Keratinocyte (primary cell): Measurements from ENCODE around the gene NNAT. TPM values are rescaled to one million over a fixed set of nuclear protein-coding genes. Genes with fewer than 3 reads are reported as not detected.
"Not testable (repeated sequence)": the region's sequence is repeated elsewhere in the genome, so short reads cannot be mapped to it uniquely, and the experiment has no call there.

Experiments used
- DNase-seq: peaks from one replicate; pipeline ENCODE4 v3.0.0-alpha.2; 2011; ENCODE audit warnings: low read depth, missing footprints, low spot score
- FAIRE-seq: peaks from 2 replicates; lab custom pipeline; 2011; peaks lifted over from hg19 to GRCh38; lab: Jason Lieb, UNC
- H2AFZ ChIP-seq: 2 replicates; pipeline ENCODE4 v1.6.0; 2012; ENCODE audit warnings: low read length, control low read depth, inconsistent platforms; ENCODE audit not compliant: control insufficient read depth
- H3K27ac ChIP-seq: 2 replicates; pipeline ENCODE4 v1.5.1; 2011; ENCODE audit warnings: low read length; ENCODE audit not compliant: control insufficient read depth, insufficient read depth
- H3K27me3 ChIP-seq: 3 replicates; pipeline ENCODE4 v1.6.0; 2011; ENCODE audit warnings: low read length; ENCODE audit not compliant: control insufficient read depth, insufficient read depth; ENCODE audit errors: extremely low read depth
- H3K36me3 ChIP-seq, 2 experiments: 2 replicates in 1 of 2; 3 replicates in 1 of 2; pipeline ENCODE4 v1.5.1; 2011; ENCODE audit warnings: low read length in 2 of 2, mild to moderate bottlenecking in 1 of 2; ENCODE audit not compliant: control insufficient read depth in 2 of 2, insufficient read depth in 2 of 2; ENCODE audit errors: extremely low read depth in 1 of 2
- H3K4me1 ChIP-seq: 3 replicates; pipeline ENCODE4 v1.5.1; 2011; ENCODE audit warnings: low read length; ENCODE audit not compliant: control insufficient read depth, insufficient read depth; ENCODE audit errors: extremely low read depth
- H3K4me2 ChIP-seq: 3 replicates; pipeline ENCODE4 v1.6.0; 2011; ENCODE audit warnings: low read depth, low read length; ENCODE audit not compliant: control insufficient read depth, insufficient read depth; ENCODE audit errors: extremely low read depth
- H3K4me3 ChIP-seq, 3 experiments: fragments of 200-600 bp in 1 of 3; sonication (generic) in 1 of 3; 2 replicates in 2 of 3; 3 replicates in 1 of 3; pipeline ENCODE4 v1.5.1; 2011 to 2016; ENCODE audit warnings: low read length in 3 of 3, mild to moderate bottlenecking in 3 of 3, control low read depth in 2 of 3, inconsistent platforms in 1 of 3, low read depth in 1 of 3, mixed read lengths in 1 of 3, mixed run types in 1 of 3, moderate library complexity in 1 of 3; ENCODE audit not compliant: control insufficient read depth in 2 of 3, insufficient read depth in 2 of 3; ENCODE audit errors: extremely low read depth in 1 of 3
- H3K79me2 ChIP-seq: 2 replicates; pipeline ENCODE4 v1.6.0; 2012; ENCODE audit warnings: low read length; ENCODE audit not compliant: control insufficient read depth, insufficient read depth
- H3K9ac ChIP-seq: 3 replicates; pipeline ENCODE4 v1.6.0; 2011; ENCODE audit warnings: low read length; ENCODE audit not compliant: control insufficient read depth, insufficient read depth; ENCODE audit errors: extremely low read depth
- H3K9me1 ChIP-seq: 3 replicates; pipeline ENCODE4 v1.6.0; 2011; ENCODE audit warnings: low read length; ENCODE audit not compliant: control insufficient read depth, insufficient read depth; ENCODE audit errors: extremely low read depth
- H3K9me3 ChIP-seq: 2 replicates; pipeline ENCODE4 v1.5.1; 2012; ENCODE audit warnings: low read depth, low read length; ENCODE audit not compliant: control insufficient read depth
- H4K20me1 ChIP-seq: 3 replicates; pipeline ENCODE4 v1.6.0; 2011; ENCODE audit warnings: low read length; ENCODE audit not compliant: control insufficient read depth, insufficient read depth; ENCODE audit errors: extremely low read depth
- EZH2 ChIP-seq: IDR thresholded peaks from one replicate; pipeline ENCODE4 v1.6.1; 2012; ENCODE audit warnings: inconsistent platforms, mild to moderate bottlenecking, low read length, moderate library complexity
- dilution Hi-C: fragments of 300-500 bp; cut with MboI; formaldehyde crosslinking; loops from one replicate; pipeline ENCODE4 v1.7.0; 2020; ENCODE audit warnings: low sequenced_read_pairs; ENCODE audit not compliant: extremely low pct_ligation_motif_present
- polyA plus RNA-seq, 5 experiments: library from polyadenylated mRNA; depleted of rRNA in 3 of 5; stranded (reverse) in 3 of 5; stranded (forward) in 1 of 5; unstranded in 1 of 5; fragments of >200 nt; gene quantifications; 1 replicate in 1 of 5; 2 replicates in 3 of 5; 3 replicates in 1 of 5; pipeline versions ENCODE4 v1.2.1 to v1.2.3, GENCODE V29; 2011 to 2012; ENCODE audit warnings: missing spikeins in 2 of 5, low read depth in 1 of 5, low replicate concordance in 1 of 5
- TF ChIP-seq, protein P1 (sequence below), 3 experiments: IDR thresholded peaks in 1 of 3; conservative IDR thresholded peaks in 1 of 3; optimal IDR thresholded peaks in 1 of 3; 2 replicates in 2 of 3; 3 replicates in 1 of 3; pipeline versions ENCODE3 to v1.5.1; 2011; ENCODE audit warnings: low read length in 3 of 3, mild to moderate bottlenecking in 3 of 3, moderate library complexity in 2 of 3, control low read depth in 1 of 3, inconsistent platforms in 1 of 3; ENCODE audit not compliant: insufficient read depth in 2 of 3; ENCODE audit errors: extremely low read depth in 1 of 3

NNAT gene
- polyA plus RNA-seq, 1 donor (not counting 4 experiments of a cell fraction or from before 2014, with no cell fraction given): 0.79 TPM

DNA sequence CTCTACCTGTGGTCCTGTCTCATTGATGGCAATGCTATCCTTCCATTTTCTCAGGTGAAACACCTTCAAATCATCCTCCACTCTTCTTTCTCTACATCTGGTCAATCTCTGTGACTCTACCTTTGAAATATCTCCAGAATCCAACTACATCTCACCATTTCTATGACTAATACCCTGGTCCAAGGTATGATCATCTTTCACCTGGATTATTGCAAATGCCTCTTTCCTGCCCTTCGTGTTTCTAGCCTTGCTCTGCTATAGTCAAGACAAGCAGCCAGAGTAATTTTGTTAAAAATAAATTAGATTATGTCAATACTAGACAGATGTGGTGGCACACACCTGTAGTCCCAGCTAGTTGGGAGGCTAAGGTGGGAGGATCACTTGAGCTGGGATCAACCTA lies 24.5 kb downstream of the NNAT start:
- FAIRE-seq (no peak), DNase-seq (no peak)
- no peaks in the 10 kb centered on the region for H4K20me1 ChIP-seq
- peaks cover 7% of the 10 kb centered on the region for H3K27me3 ChIP-seq
- H2AFZ ChIP-seq: no peak overlapping the region
- no peak for TF ChIP-seq EZH2
- TF ChIP-seq, protein P1, sequence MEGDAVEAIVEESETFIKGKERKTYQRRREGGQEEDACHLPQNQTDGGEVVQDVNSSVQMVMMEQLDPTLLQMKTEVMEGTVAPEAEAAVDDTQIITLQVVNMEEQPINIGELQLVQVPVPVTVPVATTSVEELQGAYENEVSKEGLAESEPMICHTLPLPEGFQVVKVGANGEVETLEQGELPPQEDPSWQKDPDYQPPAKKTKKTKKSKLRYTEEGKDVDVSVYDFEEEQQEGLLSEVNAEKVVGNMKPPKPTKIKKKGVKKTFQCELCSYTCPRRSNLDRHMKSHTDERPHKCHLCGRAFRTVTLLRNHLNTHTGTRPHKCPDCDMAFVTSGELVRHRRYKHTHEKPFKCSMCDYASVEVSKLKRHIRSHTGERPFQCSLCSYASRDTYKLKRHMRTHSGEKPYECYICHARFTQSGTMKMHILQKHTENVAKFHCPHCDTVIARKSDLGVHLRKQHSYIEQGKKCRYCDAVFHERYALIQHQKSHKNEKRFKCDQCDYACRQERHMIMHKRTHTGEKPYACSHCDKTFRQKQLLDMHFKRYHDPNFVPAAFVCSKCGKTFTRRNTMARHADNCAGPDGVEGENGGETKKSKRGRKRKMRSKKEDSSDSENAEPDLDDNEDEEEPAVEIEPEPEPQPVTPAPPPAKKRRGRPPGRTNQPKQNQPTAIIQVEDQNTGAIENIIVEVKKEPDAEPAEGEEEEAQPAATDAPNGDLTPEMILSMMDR (optimal IDR thresholded peaks at IDR 0.05 in 1 of 3, IDR thresholded peaks at IDR 0.05 in 1 of 3, conservative IDR thresholded peaks at IDR 0.05 in 1 of 3; ENCODE audit: extremely low read depth in 1 of 3, insufficient read depth in 2 of 3, low read length in 3 of 3): no peak
- no peaks in the 10 kb centered on the region for H3K36me3 ChIP-seq
- no peak overlapping the region for H3K9ac ChIP-seq
- no peaks in the 10 kb centered on the region for H3K4me1 ChIP-seq
- H3K9me3 ChIP-seq: no peaks in the 10 kb centered on the region
- H3K9me1 ChIP-seq: no peaks in the 10 kb centered on the region
- H3K27ac ChIP-seq: no peak overlapping the region
- no peak overlapping the region for H3K4me3 ChIP-seq
- H3K79me2 ChIP-seq: no peaks in the 10 kb centered on the region
- H3K4me2 ChIP-seq: no peak overlapping the region
- dilution Hi-C loops: no loop called here

GRCh38 chr20:37547912-37548311 lies 26.9 kb downstream of the NNAT start:
- FAIRE-seq (no peak), DNase-seq (no peak)
- no peaks in the 10 kb centered on the region for H3K36me3 ChIP-seq
- H3K4me2 ChIP-seq: no peak overlapping the region
- no peaks in the 10 kb centered on the region for H3K9me3 ChIP-seq
- no peak overlapping the region for H2AFZ ChIP-seq
- TF ChIP-seq EZH2: no peak
- TF ChIP-seq, protein P1 (optimal IDR thresholded peaks at IDR 0.05 in 1 of 3, IDR thresholded peaks at IDR 0.05 in 1 of 3, conservative IDR thresholded peaks at IDR 0.05 in 1 of 3; ENCODE audit: extremely low read depth in 1 of 3, insufficient read depth in 2 of 3, low read length in 3 of 3): no peak
- H3K9ac ChIP-seq: no peak overlapping the region
- peaks cover 7% of the 10 kb centered on the region for H3K27me3 ChIP-seq
- no peaks in the 10 kb centered on the region for H4K20me1 ChIP-seq
- dilution Hi-C loops: no loop called here
- no peaks in the 10 kb centered on the region for H3K4me1 ChIP-seq
- H3K9me1 ChIP-seq: no peaks in the 10 kb centered on the region
- no peak overlapping the region for H3K27ac ChIP-seq
- H3K79me2 ChIP-seq: no peaks in the 10 kb centered on the region
- no peak overlapping the region for H3K4me3 ChIP-seq

DNA sequence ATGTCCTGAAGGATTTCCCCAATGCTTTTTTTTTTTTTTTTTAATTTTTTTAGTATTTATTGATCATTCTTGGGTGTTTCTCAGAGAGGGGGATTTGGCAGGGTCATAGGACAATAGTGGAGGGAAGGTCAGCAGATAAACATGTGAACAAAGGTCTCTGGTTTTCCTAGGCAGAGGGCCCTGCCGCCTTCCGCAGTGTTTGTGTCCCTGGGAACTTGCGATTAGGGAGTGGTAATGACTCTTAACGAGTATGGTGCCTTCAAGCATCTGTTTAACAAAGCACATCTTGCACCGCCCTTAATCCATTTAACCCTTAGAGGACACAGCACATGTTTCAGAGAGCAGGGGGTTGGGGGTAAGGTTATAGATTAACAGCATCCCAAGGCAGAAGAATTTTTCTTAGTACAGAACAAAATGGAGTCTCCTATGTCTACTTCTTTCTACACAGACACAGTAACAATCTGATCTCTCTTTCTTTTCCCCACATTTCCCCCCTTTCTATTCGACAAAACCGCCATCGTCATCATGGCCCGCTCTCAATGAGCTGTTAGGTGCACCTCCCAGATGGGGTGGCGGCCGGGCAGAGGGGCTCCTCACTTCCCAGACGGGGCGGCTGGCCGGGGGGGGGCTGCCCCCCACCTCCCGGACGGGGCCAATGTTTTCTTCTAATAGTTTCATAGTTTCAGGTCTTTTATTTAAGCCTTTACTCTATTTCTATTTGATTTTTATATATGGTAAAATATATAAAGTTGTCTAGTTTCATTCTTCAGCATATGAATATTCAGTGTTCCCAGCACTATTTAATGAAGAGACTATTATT lies 29.3 kb downstream of the NNAT start:
- H3K4me2 ChIP-seq, H2AFZ ChIP-seq, H4K20me1 ChIP-seq, H3K9ac ChIP-seq, dilution Hi-C loops, H3K36me3 ChIP-seq, H3K4me3 ChIP-seq, H3K27ac ChIP-seq, H3K9me3 ChIP-seq, DNase-seq, H3K79me2 ChIP-seq, H3K9me1 ChIP-seq, H3K27me3 ChIP-seq, H3K4me1 ChIP-seq, FAIRE-seq: not testable (repeated sequence)

- FAIRE-seq: not testable (repeated sequence)
Observed at GRCh38 chr20:37551660-37552059, 30.6 kb downstream of the NNAT start.

More at GRCh38 chr20:37551660-37552059, 30.6 kb downstream of the NNAT start:
- H3K79me2 ChIP-seq, H3K4me1 ChIP-seq, dilution Hi-C loops, H2AFZ ChIP-seq, H4K20me1 ChIP-seq, H3K27ac ChIP-seq, H3K9me1 ChIP-seq, H3K9ac ChIP-seq, H3K4me3 ChIP-seq, H3K27me3 ChIP-seq, DNase-seq, H3K4me2 ChIP-seq, H3K36me3 ChIP-seq, H3K9me3 ChIP-seq: not testable (repeated sequence)
